Upper lobe of left lung (tissue), 4 donors: ENCODE results near the gene LINC00632.

Experiments
- CTCF ChIP-seq, 6 experiments: fragments of 450-650 bp in 4 of 6; fragments of 200-600 bp in 2 of 6; sonication (generic) in 2 of 6; IDR thresholded peaks; one replicate each; pipeline ENCODE4 v1.5.1; 2016 to 2019; ENCODE audit warnings: antibody characterized with exemption in 6 of 6
- EP300 ChIP-seq, 4 donors: sonication (generic); formaldehyde crosslinking; IDR thresholded peaks; one replicate each; pipeline ENCODE4 v1.5.1; 2017; ENCODE audit warnings: antibody characterized with exemption in 4 of 4, control low read depth in 2 of 4
- POLR2A ChIP-seq, 4 donors: fragments of 450-650 bp; IDR thresholded peaks; one replicate each; pipeline ENCODE4 v1.5.1; 2016 to 2017; ENCODE audit warnings: antibody characterized with exemption in 4 of 4, mild to moderate bottlenecking in 2 of 4
- POLR2AphosphoS5 ChIP-seq, 2 donors: sonication (generic); formaldehyde crosslinking; IDR thresholded peaks; one replicate each; pipeline ENCODE4 v1.5.1; 2017; ENCODE audit warnings: antibody characterized with exemption in 2 of 2

GRCh38 chrX:140804292-140804691 is 94.7 kb downstream of the LINC00632 start:
- TF ChIP-seq CTCF (IDR thresholded peaks at IDR 0.05), result no peak
- no peak for TF ChIP-seq POLR2A (IDR thresholded peaks at IDR 0.05)
- no peak for TF ChIP-seq EP300 (IDR thresholded peaks at IDR 0.05)
- no peak for TF ChIP-seq POLR2AphosphoS5 (IDR thresholded peaks at IDR 0.05)
